Endodermal cell (in vitro differentiated cells): ENCODE data around the gene PTPN14. TPM values are rescaled to one million over a fixed set of nuclear protein-coding genes. Genes with fewer than 3 reads are reported as not detected.

Source experiments
- DNase-seq: peaks from one replicate; pipeline ENCODE4 v3.0.0-alpha.2; 2017
- H3K27ac ChIP-seq: 2 replicates; pipeline ENCODE4 v1.5.1; 2013; ENCODE audit warnings: mild to moderate bottlenecking, low read depth, low read length, moderate library complexity
- H3K27me3 ChIP-seq: 2 replicates; pipeline ENCODE4 v1.6.1; 2013; ENCODE audit warnings: mild to moderate bottlenecking, low read length, moderate library complexity; ENCODE audit not compliant: insufficient read depth, control insufficient read depth, poor library complexity, severe bottlenecking
- H3K36me3 ChIP-seq: 2 replicates; pipeline ENCODE4 v1.7.0; 2013; ENCODE audit warnings: mild to moderate bottlenecking, low read length, moderate library complexity; ENCODE audit not compliant: control insufficient read depth, insufficient read depth
- H3K4me1 ChIP-seq: one replicate; pipeline ENCODE4 v1.7.0; 2013; ENCODE audit warnings: low read length; ENCODE audit not compliant: control insufficient read depth, insufficient read depth
- H3K4me3 ChIP-seq: 2 replicates; pipeline ENCODE4 v1.5.1; 2013; ENCODE audit warnings: mild to moderate bottlenecking, low read length, moderate library complexity
- H3K9ac ChIP-seq: 2 replicates; pipeline ENCODE4 v1.6.1; 2013; ENCODE audit warnings: mild to moderate bottlenecking, low read length, moderate library complexity; ENCODE audit not compliant: poor library complexity, severe bottlenecking; ENCODE audit errors: extremely low read depth
- H3K9me3 ChIP-seq: 2 replicates; pipeline ENCODE4 v1.6.1; 2013; ENCODE audit warnings: mild to moderate bottlenecking, low read length, moderate library complexity; ENCODE audit not compliant: control insufficient read depth
- H3K27ac Mint-ChIP-seq: 2 replicates; pipeline ENCODE4 v1.8.0; 2020; ENCODE audit warnings: mixed read lengths
- H3K27me3 Mint-ChIP-seq: 2 replicates; pipeline ENCODE4 v1.8.0; 2021; ENCODE audit warnings: mild to moderate bottlenecking, mixed read lengths; ENCODE audit not compliant: insufficient read depth
- H3K36me3 Mint-ChIP-seq: 2 replicates; pipeline ENCODE4 v1.8.0; 2020; ENCODE audit warnings: low read depth, mixed read lengths
- H3K4me1 Mint-ChIP-seq: 2 replicates; pipeline ENCODE4 v1.8.0; 2020; ENCODE audit warnings: mixed read lengths
- H3K4me3 Mint-ChIP-seq: 2 replicates; pipeline ENCODE4 v1.8.0; 2020; ENCODE audit warnings: mild to moderate bottlenecking, moderate library complexity, mixed read lengths
- H3K9me3 Mint-ChIP-seq: 2 replicates; pipeline ENCODE4 v1.8.0; 2020; ENCODE audit warnings: mild to moderate bottlenecking, mixed read lengths
- CTCF ChIP-seq: fragments of 200-600 bp; sonication (generic); conservative IDR thresholded peaks from 2 replicates; pipeline ENCODE4 v1.5.0; 2021; ENCODE audit warnings: antibody characterized with exemption, mild to moderate bottlenecking
- WGBS, 2 experiments: methylation state at CpG; one replicate each; pipeline versions ENCODE4 v1.1.5 to v1.1.7; 2013; ENCODE audit warnings: missing lambda C conversion rate in 2 of 2, mixed read lengths in 1 of 2; ENCODE audit not compliant: insufficient coverage in 1 of 2, insufficient read length in 1 of 2; 5-methylcytosine and 5-hydroxymethylcytosine counted together
- total RNA-seq, 2 donors: library from RNA; stranded (reverse); fragmentation: NEBNext Ultra II Directional in 1 of 2; extraction: Animal tissue kit (Norgen Biotek cat#: 25700) in 1 of 2; gene quantifications; 2 replicates in 1 of 2; 3 replicates in 1 of 2; pipeline ENCODE4 v1.2.1, GENCODE V29; 2021

The PTPN14 gene
- total RNA-seq, 2 donors from 2014 or later, result 72.6 to 93.2 TPM

GRCh38 chr1:214438530-214438929, 112.9 kb downstream of the PTPN14 start:
- H3K27me3 ChIP-seq, result no peaks in the 10 kb centered on the region
- 96 to 100% methylated on average over 2 of the region's 2 CpGs for WGBS, 2 experiments
- peaks cover 27% of the 10 kb centered on the region for H3K4me1 ChIP-seq
- Mint-ChIP-seq H3K27me3 (no peaks in the 10 kb centered on the region), H3K27ac (no peak overlapping the region), H3K36me3 (peaks cover 5% of the 10 kb centered on the region), H3K4me1 (peaks cover 54% of the 10 kb centered on the region), H3K4me3 (no peak overlapping the region), H3K9me3 (no peaks in the 10 kb centered on the region)
- H3K4me3 ChIP-seq, result no peak overlapping the region
- no peak overlapping the region for H3K27ac ChIP-seq
- no peak overlapping the region for H3K9ac ChIP-seq
- TF ChIP-seq CTCF, result no peak
- peaks cover 7% of the 10 kb centered on the region for H3K36me3 ChIP-seq
- no peak for DNase-seq
- H3K9me3 ChIP-seq, result no peaks in the 10 kb centered on the region

- TF ChIP-seq CTCF, result no peak
- H3K4me3 ChIP-seq, result no peak overlapping the region
- no peaks in the 10 kb centered on the region for H3K9me3 ChIP-seq
- peak overlapping the region; percentile 20 for H3K27ac Mint-ChIP-seq
- peaks cover 7% of the 10 kb centered on the region for H3K36me3 ChIP-seq
- no peak overlapping the region for H3K27ac ChIP-seq
- H3K4me3 Mint-ChIP-seq, result no peak overlapping the region
- H3K36me3 Mint-ChIP-seq, result peaks cover 5% of the 10 kb centered on the region
- no peaks in the 10 kb centered on the region for H3K27me3 Mint-ChIP-seq
- H3K9me3 Mint-ChIP-seq, result no peaks in the 10 kb centered on the region
- peaks cover 50% of the 10 kb centered on the region for H3K4me1 Mint-ChIP-seq
- H3K9ac ChIP-seq, result no peak overlapping the region
- no peaks in the 10 kb centered on the region for H3K27me3 ChIP-seq
- WGBS, 2 experiments, result 89 to 100% methylated on average over 3 to 6 of the region's 6 CpGs
- no peak for DNase-seq
- H3K4me1 ChIP-seq, result peaks cover 22% of the 10 kb centered on the region
Measured at GRCh38 chr1:214438075-214438474, 113.3 kb downstream of the PTPN14 start.

- no peak for TF ChIP-seq CTCF
- Histone ChIP-seq H3K9me3 (no peaks in the 10 kb centered on the region), H3K9ac (no peak overlapping the region), H3K27ac (no peak overlapping the region), H3K27me3 (no peaks in the 10 kb centered on the region), H3K4me3 (no peak overlapping the region), H3K4me1 (peaks cover 22% of the 10 kb centered on the region), H3K36me3 (peaks cover 11% of the 10 kb centered on the region)
- Mint-ChIP-seq H3K4me1 (peaks cover 32% of the 10 kb centered on the region), H3K27me3 (no peaks in the 10 kb centered on the region), H3K9me3 (no peaks in the 10 kb centered on the region), H3K36me3 (peaks cover 5% of the 10 kb centered on the region), H3K27ac (no peak overlapping the region), H3K4me3 (no peak overlapping the region)
- WGBS, 2 experiments, result 90 to 93% methylated on average over 3 to 4 of the region's 4 CpGs
- no peak for DNase-seq
Measured at GRCh38 chr1:214435867-214436266, 115.5 kb downstream of the PTPN14 start.
